GM12873 (cell line): ENCODE measurements around the gene PPP1R12C.

Experiments
- TF ChIP-seq, protein P1 (sequence below): IDR thresholded peaks from 2 replicates; pipeline ENCODE4 v1.5.1; 2012; ENCODE audit warnings: low read depth, mild to moderate bottlenecking, moderate library complexity, low read length, control low read depth; ENCODE audit not compliant: insufficient read depth; ENCODE audit errors: missing control alignments

The PPP1R12C gene

DNA sequence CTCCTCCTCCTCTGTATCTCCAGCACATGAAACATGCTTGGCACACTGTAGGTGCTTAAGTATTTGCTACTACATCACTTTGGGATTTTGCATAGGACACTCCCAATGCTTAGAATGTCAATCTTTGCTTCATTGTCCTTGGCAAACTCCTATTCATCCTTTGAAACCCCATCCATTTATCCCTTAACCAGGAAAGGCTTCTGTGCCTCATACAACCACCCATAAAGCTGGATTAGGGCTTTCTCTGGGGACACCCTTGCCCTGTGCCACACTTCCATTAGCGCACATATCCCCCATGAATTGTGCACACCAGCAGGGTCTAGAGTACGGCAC is 47.6 kb downstream of the PPP1R12C start:
- TF ChIP-seq, protein P1, sequence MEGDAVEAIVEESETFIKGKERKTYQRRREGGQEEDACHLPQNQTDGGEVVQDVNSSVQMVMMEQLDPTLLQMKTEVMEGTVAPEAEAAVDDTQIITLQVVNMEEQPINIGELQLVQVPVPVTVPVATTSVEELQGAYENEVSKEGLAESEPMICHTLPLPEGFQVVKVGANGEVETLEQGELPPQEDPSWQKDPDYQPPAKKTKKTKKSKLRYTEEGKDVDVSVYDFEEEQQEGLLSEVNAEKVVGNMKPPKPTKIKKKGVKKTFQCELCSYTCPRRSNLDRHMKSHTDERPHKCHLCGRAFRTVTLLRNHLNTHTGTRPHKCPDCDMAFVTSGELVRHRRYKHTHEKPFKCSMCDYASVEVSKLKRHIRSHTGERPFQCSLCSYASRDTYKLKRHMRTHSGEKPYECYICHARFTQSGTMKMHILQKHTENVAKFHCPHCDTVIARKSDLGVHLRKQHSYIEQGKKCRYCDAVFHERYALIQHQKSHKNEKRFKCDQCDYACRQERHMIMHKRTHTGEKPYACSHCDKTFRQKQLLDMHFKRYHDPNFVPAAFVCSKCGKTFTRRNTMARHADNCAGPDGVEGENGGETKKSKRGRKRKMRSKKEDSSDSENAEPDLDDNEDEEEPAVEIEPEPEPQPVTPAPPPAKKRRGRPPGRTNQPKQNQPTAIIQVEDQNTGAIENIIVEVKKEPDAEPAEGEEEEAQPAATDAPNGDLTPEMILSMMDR = no peak

DNA sequence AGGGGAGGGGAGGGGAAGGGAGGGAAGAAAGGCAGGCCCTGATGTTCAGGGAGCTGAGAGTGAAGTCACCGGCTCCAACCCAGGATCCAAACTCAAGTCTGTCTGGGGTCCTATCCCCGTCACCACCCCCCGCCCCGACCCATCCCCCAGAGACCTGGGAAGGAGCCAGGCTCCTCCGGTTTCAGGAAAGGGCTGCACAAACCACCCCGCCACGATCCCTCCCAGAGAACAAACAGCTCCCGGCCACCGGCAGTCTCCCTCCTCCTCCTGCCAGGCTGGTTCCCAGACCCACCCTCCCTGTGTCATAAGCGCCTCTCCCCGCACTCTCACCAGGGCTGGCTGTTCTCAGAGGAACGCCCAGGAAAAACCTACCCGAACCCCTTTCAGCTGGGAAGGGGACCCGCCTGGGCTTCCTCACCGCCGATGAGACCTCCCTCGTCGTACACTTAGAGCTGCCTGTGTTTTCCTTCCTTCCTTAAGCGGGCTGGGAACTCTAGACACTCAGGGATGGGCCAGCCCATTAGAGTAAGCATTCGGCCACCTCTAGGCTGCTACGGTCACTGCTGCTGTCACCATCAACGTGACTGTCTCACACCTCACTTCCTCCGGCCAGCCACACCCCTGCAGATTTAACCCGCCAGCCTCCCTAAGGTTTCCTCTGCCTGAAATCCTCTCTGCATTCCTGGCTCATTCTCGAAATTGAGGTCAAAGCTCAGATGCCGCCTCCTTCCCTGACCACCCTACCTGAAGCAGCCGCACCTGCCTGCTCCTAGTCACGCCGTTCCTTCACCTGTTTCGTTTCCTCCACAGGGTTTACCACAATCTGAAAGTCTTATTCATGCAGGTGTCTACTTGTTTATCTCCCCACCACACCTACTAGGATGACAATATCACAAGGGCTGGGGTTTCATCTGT is 48.2 kb downstream of the PPP1R12C start:
- TF ChIP-seq, protein P1 = no peak

DNA sequence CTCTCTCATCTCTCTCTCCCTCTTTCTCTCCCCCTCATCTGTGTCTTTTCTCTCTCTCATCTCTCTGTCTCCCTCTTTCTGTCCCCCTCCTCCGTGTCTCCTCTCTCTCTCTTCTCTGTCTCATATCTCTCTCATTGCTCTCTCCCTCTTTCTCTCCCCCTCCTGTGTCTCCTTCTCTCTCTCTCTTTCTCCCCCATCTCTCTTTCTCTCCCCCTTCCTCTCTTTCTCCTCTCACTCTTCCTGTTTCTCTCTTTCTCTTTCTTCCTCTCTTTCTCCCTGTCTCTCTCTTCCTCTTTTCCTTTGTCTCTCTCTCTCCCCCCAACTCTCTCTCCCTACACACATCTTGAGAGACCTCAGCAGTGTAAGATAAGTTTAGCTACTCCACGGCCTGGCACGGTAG is 49.6 kb downstream of the PPP1R12C start:
- TF ChIP-seq, protein P1 = no peak

DNA sequence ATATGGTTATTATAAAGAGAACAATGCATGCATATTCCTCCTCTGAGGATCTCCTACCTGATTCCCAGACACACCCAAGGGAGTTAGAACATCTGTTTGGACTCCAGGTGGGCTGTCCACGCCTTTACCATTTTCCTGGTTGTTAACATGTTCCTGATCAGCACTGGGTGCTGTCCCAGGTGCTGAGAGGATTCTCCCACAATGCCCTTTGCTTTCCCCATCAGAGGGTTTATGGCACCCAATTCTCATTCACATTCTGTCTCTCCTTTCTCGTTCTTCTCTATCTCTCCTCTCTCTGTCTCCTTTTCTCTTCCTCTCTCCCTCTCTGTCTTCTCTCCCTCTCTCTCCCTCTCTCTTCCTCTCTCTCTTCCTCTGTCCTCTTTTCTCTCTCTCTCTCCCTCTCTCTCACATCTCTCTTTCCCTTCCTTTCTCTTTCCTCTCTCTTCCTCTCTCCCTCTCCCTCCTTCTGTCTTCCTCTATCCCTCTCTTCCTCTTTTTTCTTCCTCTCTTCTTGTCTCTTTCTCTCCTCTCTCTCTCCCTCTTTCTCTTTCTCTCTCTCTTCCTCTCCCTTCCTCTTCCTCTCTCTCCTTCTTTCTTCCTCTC is 51.2 kb downstream of the PPP1R12C start:
- TF ChIP-seq, protein P1 = no peak

DNA sequence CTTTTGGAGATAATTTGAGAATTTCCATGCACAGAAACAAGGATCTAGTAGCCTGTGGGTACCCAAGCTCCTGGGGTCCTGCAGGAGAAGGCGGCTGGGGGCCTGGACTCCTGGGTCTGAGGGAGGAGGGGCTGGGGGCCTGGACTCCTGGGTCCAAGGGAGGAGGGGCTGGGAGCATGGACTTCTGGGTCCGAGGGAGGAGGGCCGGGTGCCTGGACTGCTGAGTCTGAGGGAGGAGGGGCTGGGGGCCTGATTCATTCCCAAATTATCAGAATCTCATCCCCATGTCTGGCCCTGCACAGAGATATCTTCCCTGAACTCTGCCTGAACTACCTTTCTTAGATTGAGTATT is 54.0 kb downstream of the PPP1R12C start:
- TF ChIP-seq, protein P1 = no peak

DNA sequence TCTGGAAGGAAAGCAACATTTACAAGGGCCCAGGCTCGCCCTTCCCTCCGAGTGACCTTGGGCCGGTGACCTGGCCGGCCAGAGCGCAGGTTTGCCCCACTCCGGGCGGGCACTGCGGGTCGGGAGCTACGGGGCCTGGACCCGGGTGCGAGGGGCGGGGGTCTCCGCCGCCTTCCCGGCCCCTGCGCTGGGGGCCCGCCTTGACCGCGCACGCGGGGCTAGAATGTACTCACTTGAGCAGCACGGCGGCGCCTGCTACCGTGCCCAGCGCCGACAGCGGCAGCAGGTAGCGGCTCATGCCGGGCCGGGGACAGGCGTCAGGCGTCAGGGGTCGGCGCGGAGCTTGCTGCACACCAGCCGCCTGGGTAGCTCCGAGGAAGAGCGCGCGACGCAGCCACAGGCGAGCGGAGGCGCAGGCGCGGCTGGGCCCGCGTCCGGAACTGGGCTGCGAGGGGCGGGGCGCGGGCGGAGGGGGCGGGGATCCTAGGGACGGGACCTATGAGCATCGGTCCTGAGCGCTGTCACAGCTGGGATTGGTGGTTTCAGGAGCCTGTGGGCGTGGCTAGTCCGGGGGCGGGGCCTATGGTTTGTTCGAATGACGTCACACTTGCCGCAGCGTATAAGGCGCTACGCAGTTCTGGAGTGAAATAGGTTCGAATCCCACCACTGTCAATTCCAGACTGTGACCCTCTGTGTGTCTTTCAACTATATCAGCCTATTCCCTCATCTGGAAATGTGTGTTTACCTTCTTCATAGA is 54.5 kb downstream of the PPP1R12C start, which contains the start of gene RDH13:
RDH13 (minus strand) TSS at position 414 of the 757 bp plus-strand sequence; CDS start at position 298, 116 bp downstream.
- TF ChIP-seq, protein P1 = no peak

DNA sequence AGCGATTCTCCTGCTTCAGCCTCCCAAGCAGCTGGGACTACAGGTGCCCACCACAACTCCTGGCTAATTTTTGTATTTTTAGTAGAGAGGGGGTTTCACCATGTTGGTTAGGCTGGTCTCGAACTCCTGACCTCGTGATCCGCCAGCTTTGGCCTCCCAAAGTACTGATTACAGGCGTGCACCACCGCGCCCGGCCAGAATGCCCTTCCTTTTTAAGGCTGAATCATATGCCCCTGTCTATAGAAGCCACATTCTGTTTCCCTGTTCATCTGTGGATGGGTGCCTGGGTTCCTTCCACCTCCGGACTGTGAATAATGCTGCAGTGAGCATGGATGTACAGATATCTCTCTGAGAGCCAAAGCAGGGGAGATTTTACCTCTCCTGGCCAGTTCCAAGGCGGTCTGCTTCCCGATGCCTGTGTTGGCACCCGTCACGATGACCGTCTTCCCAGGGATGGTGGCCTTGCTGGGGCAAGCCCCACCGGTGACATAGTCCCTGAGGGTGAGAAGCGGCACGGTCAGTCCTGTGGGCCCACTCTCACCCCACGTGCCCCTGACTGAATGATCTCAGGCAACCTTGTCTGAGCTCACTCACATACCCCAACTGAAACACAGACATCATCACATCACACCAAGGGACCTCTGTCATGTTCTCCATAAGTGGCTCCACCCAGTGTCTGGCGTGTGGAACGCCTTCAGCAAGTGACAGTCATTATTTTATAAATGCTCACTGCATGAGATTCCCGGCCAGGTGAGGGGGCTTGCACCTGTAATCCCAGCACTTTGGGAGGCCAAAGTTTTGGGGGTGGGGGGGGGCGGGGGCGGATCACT is 58.4 kb downstream of the PPP1R12C start:
- TF ChIP-seq, protein P1 = peak; percentile 19
